ENCODE data around the gene HDAC11.

- TF ChIP-seq CTCF (IDR thresholded peaks at IDR 0.05) (no peak), POLR2A (IDR thresholded peaks at IDR 0.05) (no peak)
Observed at GRCh38 chr3:13482106-13482690, 2.1 kb downstream of the HDAC11 start.

Measured in uterus (tissue), 2 donors.